SK-N-SH (cell line): ENCODE data around the gene ZNF577. TPM values are rescaled to one million over a fixed set of nuclear protein-coding genes. Genes with fewer than 3 reads are reported as not detected.

ENCODE experiments used
- CTCF ChIA-PET: fragments of 300-600, 350-600 bp; formaldehyde crosslinking; extraction: SDS; loops from one replicate; lab custom pipeline; 2021; lab: Yijun Ruan, JAX
- POLR2A ChIA-PET: fragments of 350-600 bp; sonication (Branson Sonifier 250); formaldehyde crosslinking; extraction: SDS; loops from one replicate; lab custom pipeline; 2020; ENCODE audit warnings: antibody characterized with exemption, inconsistent platforms; lab: Yijun Ruan, JAX
- DNase-seq: peaks from one replicate; pipeline ENCODE4 v3.0.0; 2012
- H2AFZ ChIP-seq: fragments of 200-600 bp; sonication (generic); 2 replicates; pipeline ENCODE4 v1.8.1; 2016; ENCODE audit warnings: antibody characterized with exemption, mild to moderate bottlenecking, low read depth
- H3F3A ChIP-seq: fragments of 200-600 bp; sonication (generic); replicated peaks from 2 replicates; pipeline ENCODE3; 2016; ENCODE audit warnings: antibody characterized with exemption, mild to moderate bottlenecking; ENCODE audit not compliant: insufficient read depth
- H3K27ac ChIP-seq, 2 experiments: fragments of 200-500 bp in 1 of 2; fragments of 200-600 bp in 1 of 2; sonication (Bioruptor generic) in 1 of 2; sonication (generic), shearing (Covaris generic) in 1 of 2; 2 replicates each; pipeline versions ENCODE4 v1.5.1 to v1.6.1; 2014 to 2016; ENCODE audit warnings: low read depth in 2 of 2, inconsistent platforms in 1 of 2, low read length in 1 of 2, mild to moderate bottlenecking in 1 of 2, mixed read lengths in 1 of 2
- H3K27me3 ChIP-seq: fragments of 200-600 bp; sonication (generic), shearing (Covaris generic); 2 replicates; pipeline ENCODE4 v1.6.1; 2016; ENCODE audit warnings: mixed run types; ENCODE audit not compliant: insufficient read depth
- H3K36me3 ChIP-seq, 2 experiments: fragments of 200-500 bp in 1 of 2; fragments of 200-600 bp in 1 of 2; sonication (Bioruptor generic) in 1 of 2; sonication (generic) in 1 of 2; replicated peaks in 1 of 2; 2 replicates each; pipeline versions ENCODE3 to v1.5.1; 2014 to 2016; ENCODE audit warnings: low read length in 1 of 2, mild to moderate bottlenecking in 1 of 2; ENCODE audit not compliant: insufficient read depth in 2 of 2, control insufficient read depth in 1 of 2
- H3K4me1 ChIP-seq, 2 experiments: fragments of 200-500 bp in 1 of 2; fragments of 200-600 bp in 1 of 2; sonication (Bioruptor generic) in 1 of 2; sonication (generic), shearing (Covaris generic) in 1 of 2; 2 replicates each; pipeline versions ENCODE4 v1.5.1 to v1.6.1; 2014 to 2016; ENCODE audit warnings: low read depth in 1 of 2, low read length in 1 of 2, mixed run types in 1 of 2; ENCODE audit not compliant: insufficient read depth in 2 of 2, control insufficient read depth in 1 of 2
- H3K4me2 ChIP-seq: fragments of 200-600 bp; sonication (generic), shearing (Covaris generic); 2 replicates; pipeline ENCODE4 v1.6.1; 2017; ENCODE audit warnings: mixed run types
- H3K4me3 ChIP-seq, 2 experiments: fragments of 200-500 bp in 1 of 2; fragments of 200-600 bp in 1 of 2; sonication (Bioruptor generic) in 1 of 2; sonication (generic), shearing (Covaris generic) in 1 of 2; 2 replicates each; pipeline versions ENCODE4 v1.5.1 to v1.8.1; 2014 to 2016; ENCODE audit warnings: low read depth in 2 of 2, inconsistent platforms in 1 of 2, low read length in 1 of 2, mild to moderate bottlenecking in 1 of 2, mixed read lengths in 1 of 2, moderate library complexity in 1 of 2
- H3K79me2 ChIP-seq: fragments of 200-600 bp; sonication (generic); 2 replicates; pipeline ENCODE4 v1.8.1; 2017; ENCODE audit warnings: mild to moderate bottlenecking; ENCODE audit not compliant: insufficient read depth
- H3K9ac ChIP-seq: fragments of 200-600 bp; sonication (generic); 2 replicates; pipeline ENCODE4 v1.6.1; 2017; ENCODE audit warnings: mixed run types
- H3K9me2 ChIP-seq: fragments of 200-600 bp; sonication (generic); 2 replicates; pipeline ENCODE4 v1.6.1; 2017; ENCODE audit warnings: mixed run types
- H3K9me3 ChIP-seq: fragments of 200-600 bp; sonication (generic); 2 replicates; pipeline ENCODE4 v1.6.1; 2017; ENCODE audit warnings: mixed run types, mild to moderate bottlenecking, moderate library complexity
- H4K20me1 ChIP-seq: fragments of 200-600 bp; sonication (generic); 2 replicates; pipeline ENCODE4 v1.6.1; 2017; ENCODE audit warnings: mild to moderate bottlenecking, mixed run types; ENCODE audit not compliant: insufficient read depth
- CHD2 ChIP-seq: fragments of 150-350 bp; IDR thresholded peaks from 2 replicates; pipeline ENCODE4 v1.6.1; 2018; ENCODE audit warnings: low read length; ENCODE audit not compliant: partially characterized antibody
- ELF1 ChIP-seq: IDR thresholded peaks from 2 replicates; pipeline ENCODE4 v1.4.0; 2012
- EZH2phosphoT487 ChIP-seq: fragments of 200-600 bp; sonication (generic); IDR thresholded peaks from 2 replicates; pipeline ENCODE4 v1.6.1; 2017; ENCODE audit warnings: low read depth, mixed run types, mild to moderate bottlenecking, antibody characterized with exemption, moderate library complexity, borderline replicate concordance
- FOSL2 ChIP-seq: IDR thresholded peaks from 2 replicates; pipeline ENCODE4 v1.4.0; 2012; ENCODE audit warnings: low read depth, mild to moderate bottlenecking, moderate library complexity, borderline replicate concordance
- GABPA ChIP-seq: IDR thresholded peaks from 2 replicates; pipeline ENCODE4 v1.4.0; 2012; ENCODE audit warnings: low read depth, mild to moderate bottlenecking
- MXI1 ChIP-seq: IDR thresholded peaks from 2 replicates; pipeline ENCODE4 v1.6.1; 2012; ENCODE audit warnings: mild to moderate bottlenecking, low read depth, low read length, improper control_type of control experiment
- NFIC ChIP-seq: IDR thresholded peaks from 2 replicates; pipeline ENCODE4 v1.4.0; 2012; ENCODE audit warnings: borderline replicate concordance
- NRF1 ChIP-seq: IDR thresholded peaks from 2 replicates; pipeline ENCODE4 v1.6.1; 2012; ENCODE audit warnings: low read depth, mild to moderate bottlenecking, low read length
- POLR2AphosphoS5 ChIP-seq: IDR thresholded peaks from 2 replicates; pipeline ENCODE4 v1.6.1; 2012; ENCODE audit warnings: low read depth, low read length
- RFX5 ChIP-seq: IDR thresholded peaks from 2 replicates; pipeline ENCODE4 v1.6.1; 2012; ENCODE audit warnings: mild to moderate bottlenecking, improper control_type of control experiment, low read length
- RXRA ChIP-seq: IDR thresholded peaks from 2 replicates; pipeline ENCODE4 v1.4.0; 2012; ENCODE audit warnings: low read depth, mild to moderate bottlenecking, borderline replicate concordance
- SIN3A ChIP-seq: IDR thresholded peaks from 2 replicates; pipeline ENCODE4 v1.6.1; 2012; ENCODE audit warnings: low read depth, mild to moderate bottlenecking, low read length, moderate library complexity, borderline replicate concordance
- SMC3 ChIP-seq: IDR thresholded peaks from 2 replicates; pipeline ENCODE4 v1.6.1; 2012; ENCODE audit warnings: low read depth, low read length, improper control_type of control experiment
- TAF1 ChIP-seq: IDR thresholded peaks from 2 replicates; pipeline ENCODE4 v1.6.1; 2012; ENCODE audit warnings: low read depth, mild to moderate bottlenecking, low read length, moderate library complexity, borderline replicate concordance
- TEAD4 ChIP-seq: IDR thresholded peaks from 2 replicates; pipeline ENCODE4 v1.4.0; 2012; ENCODE audit warnings: mild to moderate bottlenecking, borderline replicate concordance; ENCODE audit not compliant: insufficient read depth
- YY1 ChIP-seq: IDR thresholded peaks from 2 replicates; pipeline ENCODE4 v1.4.0; 2012; ENCODE audit warnings: low read depth, mild to moderate bottlenecking
- WGBS: methylation state at CpG from one replicate; pipeline ENCODE4 v1.1.6; 2017; ENCODE audit warnings: low lambda C conversion rate; 5-methylcytosine and 5-hydroxymethylcytosine counted together
- polyA plus RNA-seq, 3 experiments: library from polyadenylated mRNA; depleted of rRNA; stranded (reverse); fragments of >200 nt; gene quantifications; 2 replicates each; pipeline ENCODE4 v1.2.3, GENCODE V29; 2012
- TF ChIP-seq, protein P1 (sequence below): fragments of 150-350 bp; IDR thresholded peaks from 2 replicates; pipeline ENCODE4 v1.6.1; 2016; ENCODE audit warnings: mild to moderate bottlenecking, low read depth, low read length
- TF ChIP-seq, protein P2 (sequence below): IDR thresholded peaks from 2 replicates; pipeline ENCODE4; 2012
- TF ChIP-seq, protein P3 (sequence below): IDR thresholded peaks from 2 replicates; pipeline ENCODE4 v1.4.0; 2012; ENCODE audit warnings: low read depth

ZNF577 gene
- polyA plus RNA-seq, 1 of the 3 experiments (the other 2 are of a cell fraction): 6.8 TPM

DNA sequence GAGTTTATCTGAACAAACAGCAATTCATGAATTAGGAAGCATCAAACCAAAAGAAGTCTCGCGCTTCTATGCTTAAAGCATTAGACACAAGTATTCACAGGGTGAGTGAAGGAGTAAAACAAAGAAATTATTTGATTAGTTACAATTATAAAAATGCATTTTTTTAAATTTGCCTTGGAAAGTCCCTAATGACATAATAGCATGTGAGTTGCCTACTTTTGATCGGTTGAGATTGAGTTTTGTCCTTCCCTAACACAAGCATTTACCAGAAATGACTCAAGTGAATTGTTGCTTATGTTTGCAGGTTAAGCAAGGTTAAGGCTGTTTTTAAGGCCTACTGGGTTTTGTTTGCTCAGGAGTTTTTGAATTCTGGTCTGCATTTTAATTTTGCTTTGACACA lies 17.5 kb upstream of the ZNF577 start:
- no peak overlapping the region for H3K4me2 ChIP-seq
- H3K27me3 ChIP-seq: no peaks in the 10 kb centered on the region
- H3K4me3 ChIP-seq: no peak overlapping the region
- no peak overlapping the region for H3K27ac ChIP-seq
- no peaks in the 10 kb centered on the region for H4K20me1 ChIP-seq
- no peak overlapping the region for H3K9ac ChIP-seq
- peak overlapping the region; percentile 96; the same call in 1 of the 2 replicates for H2AFZ ChIP-seq
- ChIA-PET CTCF (no interaction called here), POLR2A (no interaction called here)
- no peak for DNase-seq
- no peaks in the 10 kb centered on the region; a peak in 1 of 4 replicates for H3K4me1 ChIP-seq
- peaks cover 4% of the 10 kb centered on the region for H3F3A ChIP-seq
- H3K36me3 ChIP-seq: peaks cover 1 to 10% of the 10 kb centered on the region in 2 experiments
- no peaks in the 10 kb centered on the region for H3K9me2 ChIP-seq
- WGBS: 77% methylated on average over 3 of the region's 3 CpGs
- H3K79me2 ChIP-seq: peaks cover 35% of the 10 kb centered on the region
- TF ChIP-seq NFIC: no peak
- TF ChIP-seq TEAD4: no peak
- TF ChIP-seq GABPA: no peak
- TF ChIP-seq ELF1: no peak
- TF ChIP-seq, protein P1, sequence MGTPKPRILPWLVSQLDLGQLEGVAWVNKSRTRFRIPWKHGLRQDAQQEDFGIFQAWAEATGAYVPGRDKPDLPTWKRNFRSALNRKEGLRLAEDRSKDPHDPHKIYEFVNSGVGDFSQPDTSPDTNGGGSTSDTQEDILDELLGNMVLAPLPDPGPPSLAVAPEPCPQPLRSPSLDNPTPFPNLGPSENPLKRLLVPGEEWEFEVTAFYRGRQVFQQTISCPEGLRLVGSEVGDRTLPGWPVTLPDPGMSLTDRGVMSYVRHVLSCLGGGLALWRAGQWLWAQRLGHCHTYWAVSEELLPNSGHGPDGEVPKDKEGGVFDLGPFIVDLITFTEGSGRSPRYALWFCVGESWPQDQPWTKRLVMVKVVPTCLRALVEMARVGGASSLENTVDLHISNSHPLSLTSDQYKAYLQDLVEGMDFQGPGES: no peak
- TF ChIP-seq, all 33 proteins: peak for 0
- H3K9me3 ChIP-seq: 0 out of 2 replicates have a peak, but pooled peaks cover 4% of the 10 kb centered on the region

DNA sequence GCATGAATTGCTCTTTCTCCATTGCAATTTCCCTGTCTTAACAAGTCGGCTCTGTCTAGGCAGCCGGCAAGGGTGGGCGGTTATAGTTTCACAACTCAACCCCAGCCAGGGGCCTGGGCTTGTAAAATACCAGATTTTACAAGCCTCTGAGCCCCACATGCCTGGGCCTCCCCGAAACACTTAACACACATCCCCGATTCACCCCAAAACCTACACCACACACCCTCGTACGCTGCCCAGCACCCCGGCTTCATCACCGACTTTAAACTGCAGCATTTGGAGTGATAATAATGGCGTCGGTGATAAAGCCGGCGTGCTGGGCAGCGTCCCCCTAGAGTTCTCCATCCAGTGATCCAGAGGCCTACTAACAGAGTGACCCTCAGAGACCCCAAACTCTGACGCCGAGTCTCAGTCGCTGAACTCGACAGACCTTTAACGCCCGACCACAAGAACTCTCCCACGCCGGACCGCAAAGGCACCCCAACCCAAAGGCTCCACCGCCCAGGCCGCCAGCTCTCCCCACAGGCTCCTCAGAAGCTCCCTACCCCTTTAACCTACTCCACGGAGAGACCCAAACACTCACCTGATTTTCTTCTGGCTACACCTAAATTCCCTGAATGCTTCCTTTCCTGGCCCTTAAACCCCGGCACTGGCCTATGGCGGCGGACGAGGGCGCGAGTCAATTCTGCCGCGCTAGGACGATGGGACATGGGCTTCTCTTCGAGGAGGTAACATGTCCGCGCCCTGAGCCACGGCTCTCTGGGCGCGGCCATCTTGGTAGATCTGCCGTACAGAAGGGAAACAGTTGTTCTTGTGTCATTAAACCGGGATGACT lies 16.8 kb upstream of the ZNF577 start, which contains the start of gene ZNF649:
TSS of gene ZNF649 (minus strand) at position 687 of the 835 bp plus-strand sequence. CDS start 4,910 bp downstream, outside the sequence.
- peaks cover 42% of the 10 kb centered on the region for H3K79me2 ChIP-seq
- TF ChIP-seq MXI1 (peak; percentile 56), NRF1 (no peak), TAF1 (peak; percentile 61), POLR2AphosphoS5 (peak; percentile 78; the same call in 1 of the 2 replicates), FOSL2 (no peak), YY1 (peak; percentile 100), SIN3A (peak; percentile 41; the same call in 1 of the 2 replicates), RFX5 (no peak), EZH2phosphoT487 (no peak), SMC3 (peak; percentile 11; the same call in 1 of the 2 replicates), RXRA (no peak), GABPA (peak; percentile 35; the same call in 1 of the 2 replicates), CHD2 (peak; percentile 55)
- TF ChIP-seq, protein P2, sequence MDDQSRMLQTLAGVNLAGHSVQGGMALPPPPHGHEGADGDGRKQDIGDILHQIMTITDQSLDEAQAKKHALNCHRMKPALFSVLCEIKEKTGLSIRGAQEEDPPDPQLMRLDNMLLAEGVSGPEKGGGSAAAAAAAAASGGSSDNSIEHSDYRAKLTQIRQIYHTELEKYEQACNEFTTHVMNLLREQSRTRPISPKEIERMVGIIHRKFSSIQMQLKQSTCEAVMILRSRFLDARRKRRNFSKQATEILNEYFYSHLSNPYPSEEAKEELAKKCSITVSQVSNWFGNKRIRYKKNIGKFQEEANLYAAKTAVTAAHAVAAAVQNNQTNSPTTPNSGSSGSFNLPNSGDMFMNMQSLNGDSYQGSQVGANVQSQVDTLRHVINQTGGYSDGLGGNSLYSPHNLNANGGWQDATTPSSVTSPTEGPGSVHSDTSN: no peak
- TF ChIP-seq, protein P3, sequence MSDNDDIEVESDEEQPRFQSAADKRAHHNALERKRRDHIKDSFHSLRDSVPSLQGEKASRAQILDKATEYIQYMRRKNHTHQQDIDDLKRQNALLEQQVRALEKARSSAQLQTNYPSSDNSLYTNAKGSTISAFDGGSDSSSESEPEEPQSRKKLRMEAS: peak; percentile 74; the same call in 1 of the 2 replicates
- CTCF ChIA-PET: no interaction called here
- H3K36me3 ChIP-seq: peaks cover 8 to 17% of the 10 kb centered on the region in 2 experiments
- H3F3A ChIP-seq: peaks cover 4% of the 10 kb centered on the region
- peak within 1 kb of the TSS in 1 of 2 experiments; percentile 73; a peak in 2 of 4 replicates for H3K27ac ChIP-seq
- DNase-seq: peak; percentile 82
- no peaks in the 10 kb centered on the region for H3K27me3 ChIP-seq
- H3K4me2 ChIP-seq: peak within 1 kb of the TSS; percentile 85
- H3K4me3 ChIP-seq: peak within 1 kb of the TSS; percentile 83 to 94
- H3K9ac ChIP-seq: peak within 1 kb of the TSS; percentile 80
- H4K20me1 ChIP-seq: no peaks in the 10 kb centered on the region
- 0 out of 2 replicates have a peak, but pooled peaks cover 4% of the 10 kb centered on the region for H3K9me3 ChIP-seq
- no peaks in the 10 kb centered on the region; a peak in 1 of 4 replicates for H3K4me1 ChIP-seq
- peak within 1 kb of the TSS; percentile 96 for H2AFZ ChIP-seq
- H3K9me2 ChIP-seq: no peaks in the 10 kb centered on the region
- WGBS: 4% methylated on average over 31 of the region's 43 CpGs
- POLR2A ChIA-PET: no interaction called here
